SK-N-SH (cell line): ENCODE results near the gene RNMT. TPM values are rescaled to one million over a fixed set of nuclear protein-coding genes. Genes with fewer than 3 reads are reported as not detected.

Source experiments
- CTCF ChIA-PET: fragments of 300-600, 350-600 bp; formaldehyde crosslinking; extraction: SDS; loops from one replicate; lab custom pipeline; 2021; lab: Yijun Ruan, JAX
- POLR2A ChIA-PET: fragments of 350-600 bp; sonication (Branson Sonifier 250); formaldehyde crosslinking; extraction: SDS; loops from one replicate; lab custom pipeline; 2020; ENCODE audit warnings: antibody characterized with exemption, inconsistent platforms; lab: Yijun Ruan, JAX
- DNase-seq: peaks from one replicate; pipeline ENCODE4 v3.0.0; 2012
- H2AFZ ChIP-seq: fragments of 200-600 bp; sonication (generic); 2 replicates; pipeline ENCODE4 v1.8.1; 2016; ENCODE audit warnings: antibody characterized with exemption, mild to moderate bottlenecking, low read depth
- H3F3A ChIP-seq: fragments of 200-600 bp; sonication (generic); replicated peaks from 2 replicates; pipeline ENCODE3; 2016; ENCODE audit warnings: antibody characterized with exemption, mild to moderate bottlenecking; ENCODE audit not compliant: insufficient read depth
- H3K27ac ChIP-seq, 2 experiments: fragments of 200-500 bp in 1 of 2; fragments of 200-600 bp in 1 of 2; sonication (Bioruptor generic) in 1 of 2; sonication (generic), shearing (Covaris generic) in 1 of 2; 2 replicates each; pipeline versions ENCODE4 v1.5.1 to v1.6.1; 2014 to 2016; ENCODE audit warnings: low read depth in 2 of 2, inconsistent platforms in 1 of 2, low read length in 1 of 2, mild to moderate bottlenecking in 1 of 2, mixed read lengths in 1 of 2
- H3K27me3 ChIP-seq: fragments of 200-600 bp; sonication (generic), shearing (Covaris generic); 2 replicates; pipeline ENCODE4 v1.6.1; 2016; ENCODE audit warnings: mixed run types; ENCODE audit not compliant: insufficient read depth
- H3K36me3 ChIP-seq, 2 experiments: fragments of 200-500 bp in 1 of 2; fragments of 200-600 bp in 1 of 2; sonication (Bioruptor generic) in 1 of 2; sonication (generic) in 1 of 2; replicated peaks in 1 of 2; 2 replicates each; pipeline versions ENCODE3 to v1.5.1; 2014 to 2016; ENCODE audit warnings: low read length in 1 of 2, mild to moderate bottlenecking in 1 of 2; ENCODE audit not compliant: insufficient read depth in 2 of 2, control insufficient read depth in 1 of 2
- H3K4me1 ChIP-seq, 2 experiments: fragments of 200-500 bp in 1 of 2; fragments of 200-600 bp in 1 of 2; sonication (Bioruptor generic) in 1 of 2; sonication (generic), shearing (Covaris generic) in 1 of 2; 2 replicates each; pipeline versions ENCODE4 v1.5.1 to v1.6.1; 2014 to 2016; ENCODE audit warnings: low read depth in 1 of 2, low read length in 1 of 2, mixed run types in 1 of 2; ENCODE audit not compliant: insufficient read depth in 2 of 2, control insufficient read depth in 1 of 2
- H3K4me2 ChIP-seq: fragments of 200-600 bp; sonication (generic), shearing (Covaris generic); 2 replicates; pipeline ENCODE4 v1.6.1; 2017; ENCODE audit warnings: mixed run types
- H3K4me3 ChIP-seq, 2 experiments: fragments of 200-500 bp in 1 of 2; fragments of 200-600 bp in 1 of 2; sonication (Bioruptor generic) in 1 of 2; sonication (generic), shearing (Covaris generic) in 1 of 2; 2 replicates each; pipeline versions ENCODE4 v1.5.1 to v1.8.1; 2014 to 2016; ENCODE audit warnings: low read depth in 2 of 2, inconsistent platforms in 1 of 2, low read length in 1 of 2, mild to moderate bottlenecking in 1 of 2, mixed read lengths in 1 of 2, moderate library complexity in 1 of 2
- H3K79me2 ChIP-seq: fragments of 200-600 bp; sonication (generic); 2 replicates; pipeline ENCODE4 v1.8.1; 2017; ENCODE audit warnings: mild to moderate bottlenecking; ENCODE audit not compliant: insufficient read depth
- H3K9ac ChIP-seq: fragments of 200-600 bp; sonication (generic); 2 replicates; pipeline ENCODE4 v1.6.1; 2017; ENCODE audit warnings: mixed run types
- H3K9me2 ChIP-seq: fragments of 200-600 bp; sonication (generic); 2 replicates; pipeline ENCODE4 v1.6.1; 2017; ENCODE audit warnings: mixed run types
- H3K9me3 ChIP-seq: fragments of 200-600 bp; sonication (generic); 2 replicates; pipeline ENCODE4 v1.6.1; 2017; ENCODE audit warnings: mixed run types, mild to moderate bottlenecking, moderate library complexity
- H4K20me1 ChIP-seq: fragments of 200-600 bp; sonication (generic); 2 replicates; pipeline ENCODE4 v1.6.1; 2017; ENCODE audit warnings: mild to moderate bottlenecking, mixed run types; ENCODE audit not compliant: insufficient read depth
- CTCF ChIP-seq: fragments of 200-600 bp; sonication (generic); IDR thresholded peaks from 2 replicates; pipeline ENCODE4 v1.6.1; 2017; ENCODE audit warnings: antibody characterized with exemption, mild to moderate bottlenecking, moderate library complexity
- FOXJ3 ChIP-seq: sonication (generic); formaldehyde crosslinking; IDR thresholded peaks from 2 replicates; pipeline ENCODE4 v1.5.1; 2020; ENCODE audit warnings: mild to moderate bottlenecking, missing genetic modification reagents
- FOXM1 ChIP-seq: IDR thresholded peaks from 2 replicates; pipeline ENCODE4 v1.4.0; 2012; ENCODE audit warnings: low read depth, mild to moderate bottlenecking
- GABPA ChIP-seq: IDR thresholded peaks from 2 replicates; pipeline ENCODE4 v1.4.0; 2012; ENCODE audit warnings: low read depth, mild to moderate bottlenecking
- GATA2 ChIP-seq: sonication (generic); formaldehyde crosslinking; IDR thresholded peaks from 2 replicates; pipeline ENCODE4 v1.5.0; 2020; ENCODE audit warnings: mild to moderate bottlenecking, missing genetic modification reagents
- IRF3 ChIP-seq: fragments of 150-350 bp; IDR thresholded peaks from 2 replicates; pipeline ENCODE4 v1.6.1; 2016; ENCODE audit warnings: mild to moderate bottlenecking, low read depth, low read length
- JUND ChIP-seq: IDR thresholded peaks from 2 replicates; pipeline ENCODE4 v1.4.0; 2012
- MXI1 ChIP-seq: IDR thresholded peaks from 2 replicates; pipeline ENCODE4 v1.6.1; 2012; ENCODE audit warnings: mild to moderate bottlenecking, low read depth, low read length, improper control_type of control experiment
- RCOR1 ChIP-seq: fragments of 150-350 bp; IDR thresholded peaks from 2 replicates; pipeline ENCODE4 v1.6.1; 2017; ENCODE audit warnings: antibody characterized with exemption, low read length
- RFX5 ChIP-seq: IDR thresholded peaks from 2 replicates; pipeline ENCODE4 v1.6.1; 2012; ENCODE audit warnings: mild to moderate bottlenecking, improper control_type of control experiment, low read length
- RXRA ChIP-seq: IDR thresholded peaks from 2 replicates; pipeline ENCODE4 v1.4.0; 2012; ENCODE audit warnings: low read depth, mild to moderate bottlenecking, borderline replicate concordance
- SIN3A ChIP-seq: IDR thresholded peaks from 2 replicates; pipeline ENCODE4 v1.6.1; 2012; ENCODE audit warnings: low read depth, mild to moderate bottlenecking, low read length, moderate library complexity, borderline replicate concordance
- TAF1 ChIP-seq: IDR thresholded peaks from 2 replicates; pipeline ENCODE4 v1.6.1; 2012; ENCODE audit warnings: low read depth, mild to moderate bottlenecking, low read length, moderate library complexity, borderline replicate concordance
- TEAD4 ChIP-seq: IDR thresholded peaks from 2 replicates; pipeline ENCODE4 v1.4.0; 2012; ENCODE audit warnings: mild to moderate bottlenecking, borderline replicate concordance; ENCODE audit not compliant: insufficient read depth
- USF1 ChIP-seq: IDR thresholded peaks from 2 replicates; pipeline ENCODE4 v1.4.0; 2012; ENCODE audit warnings: low read depth, borderline replicate concordance
- ZBTB33 ChIP-seq: IDR thresholded peaks from 2 replicates; pipeline ENCODE4 v1.4.0; 2012; ENCODE audit warnings: low read depth, borderline replicate concordance
- WGBS: methylation state at CpG from one replicate; pipeline ENCODE4 v1.1.6; 2017; ENCODE audit warnings: low lambda C conversion rate; 5-methylcytosine and 5-hydroxymethylcytosine counted together
- polyA plus RNA-seq, 3 experiments: library from polyadenylated mRNA; depleted of rRNA; stranded (reverse); fragments of >200 nt; gene quantifications; 2 replicates each; pipeline ENCODE4 v1.2.3, GENCODE V29; 2012

The RNMT gene
- polyA plus RNA-seq, 1 of the 3 experiments (the other 2 are of a cell fraction), result 12.7 TPM

- H3K36me3 ChIP-seq, result no peaks in the 10 kb centered on the region
- no peaks in the 10 kb centered on the region for H4K20me1 ChIP-seq
- H3K9me2 ChIP-seq, result no peaks in the 10 kb centered on the region
- no peak overlapping the region for H3K27ac ChIP-seq
- no peaks in the 10 kb centered on the region for H3F3A ChIP-seq
- TF ChIP-seq JUND, result no peak
- TF ChIP-seq GATA2 (CRISPR knock-in tag), result no peak
- TF ChIP-seq TEAD4, result no peak
- no peak for TF ChIP-seq TAF1
- TF ChIP-seq IRF3, result no peak
- no peak for TF ChIP-seq RXRA
- no peak for TF ChIP-seq FOXM1
- no peak for TF ChIP-seq RFX5
- TF ChIP-seq CTCF, result no peak
- TF ChIP-seq RCOR1, result no peak
- no peak for TF ChIP-seq FOXJ3 (CRISPR knock-in tag)
- TF ChIP-seq SIN3A, result no peak
- TF ChIP-seq GABPA, result no peak
- no peak for TF ChIP-seq MXI1
- no peak for TF ChIP-seq ZBTB33
- TF ChIP-seq USF1, result no peak
- TF ChIP-seq, all 33 proteins: peak for 0
- H2AFZ ChIP-seq, result no peak overlapping the region
- H3K9me3 ChIP-seq, result no peaks in the 10 kb centered on the region
- CTCF ChIA-PET, result interaction anchor here (1.8 to 5.9 kb wide), 2 partner anchors 8 to 282 kb away, joined by 6 to 38 read pairs; no protein-coding TSS in a partner anchor
- DNase-seq, result no peak
- H3K4me1 ChIP-seq, result peaks cover 0 to 8% of the 10 kb centered on the region in 2 experiments; a peak in 1 of 4 replicates
- no peak overlapping the region for H3K4me3 ChIP-seq
- POLR2A ChIA-PET, result no interaction called here
- WGBS, result 4% methylated on average over 4 of the region's 4 CpGs
- 0 out of 2 replicates have a peak overlapping the region, but pooled peaks have one; percentile 33 for H3K4me2 ChIP-seq
- H3K9ac ChIP-seq, result no peak overlapping the region
- no peaks in the 10 kb centered on the region for H3K79me2 ChIP-seq
- peaks cover 33% of the 10 kb centered on the region for H3K27me3 ChIP-seq
Observed at GRCh38 chr18:13804305-13804704, 77.8 kb downstream of the RNMT start.
